Measurements from ENCODE around the gene ELFN2. TPM values are rescaled to one million over a fixed set of nuclear protein-coding genes. Genes with fewer than 3 reads are reported as not detected.
"Not testable (repeated sequence)": the region's sequence is repeated elsewhere in the genome, so short reads cannot be mapped to it uniquely, and the experiment has no call there.

ELFN2 gene
- total RNA-seq, 2 donors from 2014 or later, result not detected

- Histone ChIP-seq H3K9me3 (no peaks in the 10 kb centered on the region), H3K36me3 (no peaks in the 10 kb centered on the region), H3K4me3 (no peak overlapping the region), H3K27me3 (replicated peaks; ENCODE audit: insufficient read depth) (peaks cover 17% of the 10 kb centered on the region), H3K4me1 (ENCODE audit: control insufficient read depth in 1 of 2, low read depth in 2 of 2) (no peaks in the 10 kb centered on the region), H3K27ac (no peak overlapping the region)
- ATAC-seq (ENCODE audit: insufficient number of reproducible peaks, low FRiP score, low read depth) (no peak), DNase-seq (ENCODE audit: low spot score) (no peak)
- TF ChIP-seq, protein P1, sequence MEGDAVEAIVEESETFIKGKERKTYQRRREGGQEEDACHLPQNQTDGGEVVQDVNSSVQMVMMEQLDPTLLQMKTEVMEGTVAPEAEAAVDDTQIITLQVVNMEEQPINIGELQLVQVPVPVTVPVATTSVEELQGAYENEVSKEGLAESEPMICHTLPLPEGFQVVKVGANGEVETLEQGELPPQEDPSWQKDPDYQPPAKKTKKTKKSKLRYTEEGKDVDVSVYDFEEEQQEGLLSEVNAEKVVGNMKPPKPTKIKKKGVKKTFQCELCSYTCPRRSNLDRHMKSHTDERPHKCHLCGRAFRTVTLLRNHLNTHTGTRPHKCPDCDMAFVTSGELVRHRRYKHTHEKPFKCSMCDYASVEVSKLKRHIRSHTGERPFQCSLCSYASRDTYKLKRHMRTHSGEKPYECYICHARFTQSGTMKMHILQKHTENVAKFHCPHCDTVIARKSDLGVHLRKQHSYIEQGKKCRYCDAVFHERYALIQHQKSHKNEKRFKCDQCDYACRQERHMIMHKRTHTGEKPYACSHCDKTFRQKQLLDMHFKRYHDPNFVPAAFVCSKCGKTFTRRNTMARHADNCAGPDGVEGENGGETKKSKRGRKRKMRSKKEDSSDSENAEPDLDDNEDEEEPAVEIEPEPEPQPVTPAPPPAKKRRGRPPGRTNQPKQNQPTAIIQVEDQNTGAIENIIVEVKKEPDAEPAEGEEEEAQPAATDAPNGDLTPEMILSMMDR (IDR thresholded peaks at IDR 0.05), result no peak
Measured at GRCh38 chr22:37329238-37330140, 97.8 kb downstream of the ELFN2 start.

GRCh38 chr22:37328538-37329237 lies 98.6 kb downstream of the ELFN2 start:
- not testable (repeated sequence) for H3K36me3 ChIP-seq; ATAC-seq (ENCODE audit: insufficient number of reproducible peaks, low FRiP score, low read depth); H3K4me3 ChIP-seq; H3K27ac ChIP-seq; H3K4me1 ChIP-seq (ENCODE audit: control insufficient read depth in 1 of 2, low read depth in 2 of 2); H3K27me3 ChIP-seq (replicated peaks; ENCODE audit: insufficient read depth); DNase-seq (ENCODE audit: low spot score); H3K9me3 ChIP-seq

DNA sequence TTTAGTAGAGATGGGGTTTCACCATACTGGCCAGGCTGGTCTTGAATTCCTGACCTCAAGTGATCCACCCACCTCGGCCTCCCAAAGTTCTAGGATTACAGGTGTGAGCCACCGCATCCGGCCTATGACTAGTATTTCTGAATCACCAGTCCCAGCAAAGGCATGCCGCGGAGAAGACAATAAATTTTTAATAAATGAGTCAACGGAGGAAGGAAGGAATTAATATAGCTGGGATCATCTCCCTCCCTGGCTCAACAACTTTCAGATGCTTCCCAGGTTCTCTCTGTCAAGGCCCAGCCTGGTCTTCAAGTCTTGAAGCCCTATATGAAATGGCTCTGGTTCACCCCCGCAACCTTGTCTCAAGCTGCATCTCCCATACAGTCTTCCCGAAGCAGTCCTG lies 99.3 kb downstream of the ELFN2 start:
- no peak for ATAC-seq (ENCODE audit: insufficient number of reproducible peaks, low FRiP score, low read depth)
- no peak for DNase-seq (ENCODE audit: low spot score)

DNA sequence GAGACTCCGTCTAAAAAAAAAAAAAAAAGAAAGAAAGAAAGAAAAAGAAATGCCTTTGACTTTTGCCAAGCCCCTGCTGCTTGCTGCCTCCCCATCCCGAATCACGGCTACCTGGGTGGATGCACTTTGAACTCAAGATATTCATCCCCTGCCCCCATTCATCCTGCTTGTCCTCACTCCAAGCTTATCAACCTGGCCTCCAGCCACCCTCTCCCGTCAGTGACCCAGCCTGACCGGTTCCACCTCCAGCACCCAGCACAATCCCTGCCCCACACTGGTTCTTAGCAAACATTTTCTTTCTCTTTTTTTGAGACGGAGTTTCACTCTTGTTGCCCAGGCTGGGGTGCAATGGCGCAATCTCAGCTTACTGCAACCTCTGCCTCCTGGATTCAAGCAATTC lies 100.6 kb downstream of the ELFN2 start:
- Histone ChIP-seq H3K27ac (no peak overlapping the region), H3K4me3 (no peak overlapping the region), H3K4me1 (ENCODE audit: control insufficient read depth in 1 of 2, low read depth in 2 of 2) (no peaks in the 10 kb centered on the region), H3K27me3 (replicated peaks; ENCODE audit: insufficient read depth) (peaks cover 5% of the 10 kb centered on the region), H3K36me3 (no peaks in the 10 kb centered on the region), H3K9me3 (no peaks in the 10 kb centered on the region)
- DNase-seq (ENCODE audit: low spot score) (no peak), ATAC-seq (ENCODE audit: insufficient number of reproducible peaks, low FRiP score, low read depth) (no peak)
- TF ChIP-seq, protein P1 (IDR thresholded peaks at IDR 0.05), result no peak

More for the DNA sequence above, 99.3 kb downstream of the ELFN2 start:
- TF ChIP-seq, protein P1 (IDR thresholded peaks at IDR 0.05), result no peak
- no peaks in the 10 kb centered on the region for H3K4me1 ChIP-seq (ENCODE audit: control insufficient read depth in 1 of 2, low read depth in 2 of 2)
- no peaks in the 10 kb centered on the region for H3K36me3 ChIP-seq
- peaks cover 5% of the 10 kb centered on the region for H3K27me3 ChIP-seq (replicated peaks; ENCODE audit: insufficient read depth)
- H3K4me3 ChIP-seq, result no peak overlapping the region
- H3K27ac ChIP-seq, result no peak overlapping the region
- H3K9me3 ChIP-seq, result no peaks in the 10 kb centered on the region

GRCh38 chr22:37325039-37325395 lies 102.3 kb downstream of the ELFN2 start:
- no peaks in the 10 kb centered on the region for H3K36me3 ChIP-seq
- no peak for ATAC-seq (ENCODE audit: insufficient number of reproducible peaks, low FRiP score, low read depth)
- H3K27me3 ChIP-seq (replicated peaks; ENCODE audit: insufficient read depth), result peaks cover 5% of the 10 kb centered on the region
- no peak for DNase-seq (ENCODE audit: low spot score)
- no peaks in the 10 kb centered on the region for H3K4me1 ChIP-seq (ENCODE audit: control insufficient read depth in 1 of 2, low read depth in 2 of 2)
- H3K9me3 ChIP-seq, result no peaks in the 10 kb centered on the region
- TF ChIP-seq, protein P1 (IDR thresholded peaks at IDR 0.05), result no peak
- H3K27ac ChIP-seq, result no peak overlapping the region
- no peak overlapping the region for H3K4me3 ChIP-seq

Measured in thoracic aorta (tissue), 2 donors.